ENCODE results near the gene JUND.

The JUND gene

DNA sequence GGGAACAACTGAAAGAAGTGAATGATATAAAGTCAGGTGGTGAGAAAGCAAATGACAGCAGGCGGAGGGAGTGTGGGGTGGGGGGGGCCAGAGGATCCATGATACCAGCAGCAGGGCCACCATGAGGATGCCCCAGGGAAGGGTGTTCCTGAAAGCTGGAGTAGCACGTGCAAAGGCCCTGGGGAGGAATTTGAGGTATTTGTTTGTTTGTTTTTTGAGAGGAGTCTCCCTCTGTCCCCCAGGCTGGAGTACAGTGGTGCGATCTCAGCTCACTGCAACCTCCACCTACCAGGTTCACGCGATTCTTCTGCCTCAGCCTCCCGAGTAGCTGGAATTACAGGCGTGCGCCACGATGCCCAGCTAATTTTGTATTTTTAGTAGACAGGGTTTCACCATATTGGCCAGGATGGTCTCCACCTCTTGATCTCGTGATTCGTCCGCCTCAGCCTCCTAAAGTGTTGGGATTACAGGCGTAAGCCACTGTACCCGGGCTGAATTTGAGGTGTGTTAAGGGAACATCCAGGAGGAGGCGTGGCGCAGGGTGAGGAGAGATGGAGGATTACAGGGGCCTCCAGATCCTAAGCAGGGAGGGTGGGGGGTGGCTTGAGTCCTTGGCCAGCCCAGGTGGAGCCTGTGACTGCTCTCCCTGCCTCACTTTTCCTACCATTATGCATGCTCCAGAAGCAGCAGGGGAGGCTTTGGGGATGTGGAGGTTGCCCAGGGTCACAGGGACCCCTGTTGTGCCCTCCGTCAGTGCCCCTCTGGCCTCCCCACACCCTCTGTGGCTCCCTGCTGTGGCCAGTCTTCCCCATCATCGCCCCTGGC, 12.4 kb upstream of the JUND start:
- H3K4me3 ChIP-seq (ENCODE audit: low read depth, low read length): peak overlapping the region; percentile 94
- TF ChIP-seq, protein P1, sequence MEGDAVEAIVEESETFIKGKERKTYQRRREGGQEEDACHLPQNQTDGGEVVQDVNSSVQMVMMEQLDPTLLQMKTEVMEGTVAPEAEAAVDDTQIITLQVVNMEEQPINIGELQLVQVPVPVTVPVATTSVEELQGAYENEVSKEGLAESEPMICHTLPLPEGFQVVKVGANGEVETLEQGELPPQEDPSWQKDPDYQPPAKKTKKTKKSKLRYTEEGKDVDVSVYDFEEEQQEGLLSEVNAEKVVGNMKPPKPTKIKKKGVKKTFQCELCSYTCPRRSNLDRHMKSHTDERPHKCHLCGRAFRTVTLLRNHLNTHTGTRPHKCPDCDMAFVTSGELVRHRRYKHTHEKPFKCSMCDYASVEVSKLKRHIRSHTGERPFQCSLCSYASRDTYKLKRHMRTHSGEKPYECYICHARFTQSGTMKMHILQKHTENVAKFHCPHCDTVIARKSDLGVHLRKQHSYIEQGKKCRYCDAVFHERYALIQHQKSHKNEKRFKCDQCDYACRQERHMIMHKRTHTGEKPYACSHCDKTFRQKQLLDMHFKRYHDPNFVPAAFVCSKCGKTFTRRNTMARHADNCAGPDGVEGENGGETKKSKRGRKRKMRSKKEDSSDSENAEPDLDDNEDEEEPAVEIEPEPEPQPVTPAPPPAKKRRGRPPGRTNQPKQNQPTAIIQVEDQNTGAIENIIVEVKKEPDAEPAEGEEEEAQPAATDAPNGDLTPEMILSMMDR (IDR thresholded peaks at IDR 0.05; ENCODE audit: insufficient read depth, low read depth, low read length, missing control alignments): no peak
- DNase-seq (ENCODE audit: low read depth): no peak

- DNase-seq (ENCODE audit: low read depth): peak; percentile 67
- TF ChIP-seq, protein P1 (IDR thresholded peaks at IDR 0.05; ENCODE audit: insufficient read depth, low read depth, low read length, missing control alignments): no peak
- peak overlapping the region; percentile 94 for H3K4me3 ChIP-seq (ENCODE audit: low read depth, low read length)
Measured at GRCh38 chr19:18292810-18293641, 11.6 kb upstream of the JUND start.

- H3K4me3 ChIP-seq (ENCODE audit: low read depth, low read length): peak overlapping the region; percentile 94
- DNase-seq (ENCODE audit: low read depth): no peak
- TF ChIP-seq, protein P1 (IDR thresholded peaks at IDR 0.05; ENCODE audit: insufficient read depth, low read depth, low read length, missing control alignments): no peak
Measured at GRCh38 chr19:18292462-18292809, 11.0 kb upstream of the JUND start.

- H3K4me3 ChIP-seq (ENCODE audit: low read depth, low read length): peak overlapping the region; percentile 94
- peak; percentile 89 for DNase-seq (ENCODE audit: low read depth)
- TF ChIP-seq, protein P1 (IDR thresholded peaks at IDR 0.05; ENCODE audit: insufficient read depth, low read depth, low read length, missing control alignments): no peak
Measured at GRCh38 chr19:18291590-18292461, 10.4 kb upstream of the JUND start.

- peak overlapping the region; percentile 94 for H3K4me3 ChIP-seq (ENCODE audit: low read depth, low read length)
- peak; percentile 26 for DNase-seq (ENCODE audit: low read depth)
- TF ChIP-seq, protein P1 (IDR thresholded peaks at IDR 0.05; ENCODE audit: insufficient read depth, low read depth, low read length, missing control alignments): no peak
Measured at GRCh38 chr19:18291019-18291524, 9.7 kb upstream of the JUND start.

DNA sequence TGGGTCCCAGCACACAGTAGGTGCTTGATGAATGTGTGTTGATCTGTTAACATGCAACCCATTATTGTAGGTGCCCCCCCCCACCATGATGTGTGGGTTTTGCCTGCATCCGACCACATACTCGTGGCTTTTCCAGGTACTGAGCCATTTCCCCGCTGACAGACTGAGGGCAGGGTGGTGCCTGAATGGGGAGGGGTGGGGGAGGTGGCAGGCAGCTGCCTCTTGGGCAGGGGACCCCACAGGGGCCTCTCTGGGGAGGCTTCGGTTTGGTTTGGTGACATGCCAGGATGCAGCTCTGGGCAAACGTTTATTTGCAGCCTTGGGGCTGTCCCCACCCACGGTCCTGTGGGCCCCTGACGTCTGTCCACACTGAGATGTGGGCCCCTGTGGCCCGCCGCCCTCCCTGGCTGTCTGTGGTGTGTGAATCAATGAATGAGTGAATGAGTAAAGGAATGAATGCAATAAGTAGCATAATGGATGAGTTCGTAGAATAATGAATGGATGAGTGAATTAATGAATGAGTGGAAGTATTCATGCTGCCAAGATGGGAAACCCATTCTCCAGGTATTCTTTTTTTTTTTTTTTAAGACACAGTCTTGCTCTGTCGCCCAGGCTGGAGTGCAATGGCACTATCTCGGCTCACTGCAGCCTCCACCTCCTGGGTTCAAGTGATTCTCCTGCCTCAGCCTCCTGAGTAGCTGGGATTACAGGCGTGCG, 9.0 kb upstream of the JUND start:
- DNase-seq (ENCODE audit: low read depth): peak; percentile 77
- H3K4me3 ChIP-seq (ENCODE audit: low read depth, low read length): no peak overlapping the region
- TF ChIP-seq, protein P1 (IDR thresholded peaks at IDR 0.05; ENCODE audit: insufficient read depth, low read depth, low read length, missing control alignments): no peak

Measured in GM12865 (cell line).